ENCODE measurements around the gene HEATR5A.

Gene HEATR5A

DNA sequence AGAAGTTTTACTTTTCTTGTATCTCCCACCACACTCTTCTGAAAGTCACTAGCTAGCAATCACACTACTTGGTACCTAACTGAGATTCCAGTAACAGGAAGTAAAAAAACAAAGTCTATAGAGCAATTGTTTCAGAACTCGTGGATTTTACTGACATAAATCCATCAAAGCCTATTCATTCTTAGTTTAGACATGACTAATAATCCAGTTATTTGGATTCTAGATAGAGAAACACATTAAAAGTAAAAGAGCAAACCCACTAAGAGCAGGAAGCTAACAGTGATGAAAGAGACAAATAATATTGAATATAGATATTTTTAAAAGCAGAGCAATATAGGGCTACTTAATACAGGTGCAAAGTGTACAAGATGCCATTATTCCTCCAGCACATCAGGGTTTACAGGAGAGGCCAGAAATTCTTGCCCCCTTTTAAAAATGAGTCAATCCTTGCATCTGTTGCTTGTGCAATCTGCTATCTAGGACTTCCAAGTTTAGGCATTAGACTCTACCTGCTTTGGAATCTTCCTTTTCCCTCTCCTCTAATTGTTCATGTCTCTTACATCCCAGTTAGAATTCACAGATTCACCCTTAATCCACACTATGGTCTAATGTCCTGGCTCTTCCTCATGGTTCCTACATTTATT, 6.0 kb downstream of the HEATR5A start:
- no peak for TF ChIP-seq CTCF (IDR thresholded peaks at IDR 0.05; ENCODE audit: low read depth, low read length, missing control alignments)
- no peak for DNase-seq (ENCODE audit: low read depth)
- in situ Hi-C loops (cut with HindIII; ENCODE audit: low sequenced_read_pairs): no loop called here
- no peak overlapping the region for H3K4me3 ChIP-seq (ENCODE audit: low read depth, low read length)

GRCh38 chr14:31411218-31411727, 9.1 kb downstream of the HEATR5A start:
- peak; percentile 15 for DNase-seq (ENCODE audit: low read depth)
- in situ Hi-C loops (cut with HindIII; ENCODE audit: low sequenced_read_pairs): no loop called here
- no peak for TF ChIP-seq CTCF (IDR thresholded peaks at IDR 0.05; ENCODE audit: low read depth, low read length, missing control alignments)
- H3K4me3 ChIP-seq (ENCODE audit: low read depth, low read length): no peak overlapping the region

DNA sequence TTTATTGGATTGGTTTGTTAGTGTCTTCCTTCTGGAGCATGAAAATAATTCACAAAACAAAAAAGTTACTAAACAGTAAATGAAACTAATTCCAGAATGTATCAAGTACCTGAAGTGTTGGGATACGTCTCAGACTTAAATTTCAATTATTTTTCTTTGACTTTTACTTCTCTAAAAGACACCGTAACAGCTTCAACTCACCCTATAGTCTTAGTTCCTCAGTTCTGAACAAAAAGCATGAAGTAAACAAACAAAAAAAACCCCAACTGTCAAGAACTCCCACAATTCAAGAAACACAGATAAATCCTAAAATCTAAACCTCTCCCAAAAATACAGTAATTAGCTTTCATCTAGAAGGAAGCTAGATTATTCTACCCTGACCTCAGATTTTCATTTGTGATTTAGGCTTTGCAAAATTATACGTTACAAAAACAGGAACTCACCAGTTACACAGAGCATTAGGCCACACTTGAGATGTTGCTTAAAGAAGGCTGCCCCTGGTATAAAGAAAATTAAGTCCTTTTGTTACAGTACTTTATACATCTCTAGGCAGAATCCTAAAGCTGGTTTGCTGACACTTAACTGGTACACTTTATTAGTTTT, 10.2 kb downstream of the HEATR5A start:
- no peak for DNase-seq (ENCODE audit: low read depth)
- no peak overlapping the region for H3K4me3 ChIP-seq (ENCODE audit: low read depth, low read length)
- TF ChIP-seq CTCF (IDR thresholded peaks at IDR 0.05; ENCODE audit: low read depth, low read length, missing control alignments): no peak
- in situ Hi-C loops (cut with HindIII; ENCODE audit: low sequenced_read_pairs): no loop called here

DNA sequence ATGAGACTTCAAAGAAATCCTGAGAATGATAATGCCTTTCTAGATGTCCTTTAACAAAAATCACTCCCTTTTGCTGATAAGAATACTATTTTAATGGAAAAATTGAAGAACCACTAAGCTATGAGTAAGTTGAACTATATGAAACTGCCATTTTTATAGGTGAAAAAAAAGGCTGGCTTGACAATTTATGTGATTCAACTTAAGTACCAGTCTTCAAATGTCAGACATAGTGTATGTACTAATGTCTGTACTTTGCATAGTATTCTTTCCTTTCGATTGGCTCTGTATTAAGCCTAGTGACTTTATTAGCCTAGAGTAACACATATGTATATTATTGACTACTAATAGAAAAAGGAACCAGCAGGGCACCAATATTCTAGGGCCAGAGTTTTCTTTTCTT, 11.9 kb downstream of the HEATR5A start:
- H3K4me3 ChIP-seq (ENCODE audit: low read depth, low read length): no peak overlapping the region
- in situ Hi-C loops (cut with HindIII; ENCODE audit: low sequenced_read_pairs): no loop called here
- DNase-seq (ENCODE audit: low read depth): no peak
- TF ChIP-seq CTCF (IDR thresholded peaks at IDR 0.05; ENCODE audit: low read depth, low read length, missing control alignments): no peak

GRCh38 chr14:31405599-31406232, 14.6 kb downstream of the HEATR5A start:
- in situ Hi-C loops (cut with HindIII; ENCODE audit: low sequenced_read_pairs): no loop called here
- no peak for TF ChIP-seq CTCF (IDR thresholded peaks at IDR 0.05; ENCODE audit: low read depth, low read length, missing control alignments)
- no peak overlapping the region for H3K4me3 ChIP-seq (ENCODE audit: low read depth, low read length)
- DNase-seq (ENCODE audit: low read depth): no peak

DNA sequence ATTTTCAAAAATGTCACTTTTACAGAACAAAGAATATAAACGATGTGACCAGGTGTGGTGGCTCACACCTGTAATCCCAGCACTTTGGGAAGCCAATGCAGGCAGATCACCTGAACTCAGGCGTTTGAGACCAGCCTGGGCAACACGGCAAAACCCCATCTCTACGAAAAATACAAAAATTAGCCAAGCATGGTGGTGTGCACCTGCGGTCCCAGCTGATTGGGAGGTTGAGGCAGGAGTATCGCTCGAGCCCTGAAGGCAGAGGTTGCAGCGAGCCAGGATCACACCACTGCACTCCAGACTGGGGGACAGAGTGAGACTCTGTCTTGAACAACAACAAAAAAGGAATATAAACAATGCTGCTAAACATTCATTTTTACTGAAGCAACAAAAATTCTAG, 15.2 kb downstream of the HEATR5A start:
- no peak overlapping the region for H3K4me3 ChIP-seq (ENCODE audit: low read depth, low read length)
- TF ChIP-seq CTCF (IDR thresholded peaks at IDR 0.05; ENCODE audit: low read depth, low read length, missing control alignments): no peak
- in situ Hi-C loops (cut with HindIII; ENCODE audit: low sequenced_read_pairs): no loop called here
- no peak for DNase-seq (ENCODE audit: low read depth)

Measured in astrocyte of the cerebellum (primary cell).